22Rv1 (cell line): ENCODE results near the gene SND1.

Experiments used
- H3K27ac ChIP-seq: fragments of 450-650 bp; 2 replicates; pipeline ENCODE4 v1.5.1; 2017
- ZFX ChIP-seq: fragments of 450-650 bp; IDR thresholded peaks from 2 replicates; pipeline ENCODE4 v1.6.1; 2017; ENCODE audit warnings: antibody characterized with exemption, borderline replicate concordance
- TF ChIP-seq, protein P1 (sequence below): fragments of 450-650 bp; IDR thresholded peaks from 2 replicates; pipeline ENCODE4 v1.5.1; 2017; ENCODE audit warnings: mild to moderate bottlenecking

The SND1 gene

GRCh38 chr7:127791446-127792189, 139.6 kb downstream of the SND1 start:
- no peak overlapping the region for H3K27ac ChIP-seq
- TF ChIP-seq ZFX, result no peak
- TF ChIP-seq, protein P1, sequence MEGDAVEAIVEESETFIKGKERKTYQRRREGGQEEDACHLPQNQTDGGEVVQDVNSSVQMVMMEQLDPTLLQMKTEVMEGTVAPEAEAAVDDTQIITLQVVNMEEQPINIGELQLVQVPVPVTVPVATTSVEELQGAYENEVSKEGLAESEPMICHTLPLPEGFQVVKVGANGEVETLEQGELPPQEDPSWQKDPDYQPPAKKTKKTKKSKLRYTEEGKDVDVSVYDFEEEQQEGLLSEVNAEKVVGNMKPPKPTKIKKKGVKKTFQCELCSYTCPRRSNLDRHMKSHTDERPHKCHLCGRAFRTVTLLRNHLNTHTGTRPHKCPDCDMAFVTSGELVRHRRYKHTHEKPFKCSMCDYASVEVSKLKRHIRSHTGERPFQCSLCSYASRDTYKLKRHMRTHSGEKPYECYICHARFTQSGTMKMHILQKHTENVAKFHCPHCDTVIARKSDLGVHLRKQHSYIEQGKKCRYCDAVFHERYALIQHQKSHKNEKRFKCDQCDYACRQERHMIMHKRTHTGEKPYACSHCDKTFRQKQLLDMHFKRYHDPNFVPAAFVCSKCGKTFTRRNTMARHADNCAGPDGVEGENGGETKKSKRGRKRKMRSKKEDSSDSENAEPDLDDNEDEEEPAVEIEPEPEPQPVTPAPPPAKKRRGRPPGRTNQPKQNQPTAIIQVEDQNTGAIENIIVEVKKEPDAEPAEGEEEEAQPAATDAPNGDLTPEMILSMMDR, result no peak

DNA sequence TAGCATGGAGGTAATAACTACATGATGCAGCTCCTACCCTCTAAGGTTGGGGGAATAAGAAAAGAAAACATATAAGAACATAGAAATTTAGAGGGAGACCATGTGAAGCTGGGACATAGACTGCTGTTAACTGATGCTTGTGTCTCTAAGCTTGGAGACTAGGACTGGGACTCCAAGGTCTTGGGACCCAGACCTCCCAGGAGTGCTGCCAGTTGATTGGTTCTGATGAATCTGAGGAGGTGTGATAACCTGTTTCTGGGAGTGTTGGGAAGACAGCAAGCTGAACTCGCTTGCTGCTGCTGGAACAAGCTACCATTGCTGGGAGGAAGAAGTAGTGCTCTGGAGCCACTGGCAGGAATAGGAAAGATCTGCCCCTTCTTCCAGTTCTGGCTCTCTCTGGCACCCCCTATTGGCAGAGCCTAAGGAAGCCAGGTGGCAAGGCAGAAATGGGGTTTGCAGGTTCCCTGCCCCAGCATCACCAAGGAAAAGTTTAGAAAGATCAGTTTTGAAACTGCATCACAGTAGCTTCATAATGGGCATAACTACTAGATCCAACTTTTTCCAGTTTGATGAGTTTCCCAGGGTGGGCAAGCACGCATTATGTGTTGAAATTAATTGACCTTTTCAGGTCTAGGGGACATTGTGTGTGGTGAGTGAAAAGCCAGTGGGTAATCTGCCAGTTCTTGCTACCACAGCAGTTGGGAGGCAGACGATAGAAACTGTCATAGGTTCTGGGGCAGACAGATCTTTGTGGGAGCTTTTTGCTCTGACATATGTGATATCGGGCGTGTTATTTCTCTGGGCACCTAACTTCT, 140.7 kb downstream of the SND1 start:
- no peak for TF ChIP-seq ZFX
- TF ChIP-seq, protein P1, result peak; percentile 93
- H3K27ac ChIP-seq, result no peak overlapping the region

DNA sequence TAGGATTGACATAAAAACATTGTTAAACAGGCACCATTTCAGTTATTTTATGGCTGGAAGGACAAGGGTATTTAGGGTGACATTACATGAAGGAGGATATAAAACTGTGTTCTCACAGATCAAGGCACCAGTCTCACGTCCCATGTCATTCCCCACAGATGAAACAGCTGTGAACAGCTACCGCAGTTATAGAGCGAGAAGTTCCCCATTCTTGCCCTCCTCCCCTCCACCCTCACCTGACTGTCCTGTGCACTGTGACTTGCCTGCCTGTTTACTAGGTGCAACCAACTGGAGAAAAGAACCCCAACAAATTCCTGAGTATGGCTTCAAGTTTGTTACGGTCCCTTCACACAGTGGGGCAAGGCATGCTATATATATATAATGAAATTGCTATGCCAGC, 141.6 kb downstream of the SND1 start:
- no peak overlapping the region for H3K27ac ChIP-seq
- TF ChIP-seq, protein P1, result no peak
- no peak for TF ChIP-seq ZFX

GRCh38 chr7:127794136-127794535, 142.1 kb downstream of the SND1 start:
- no peak overlapping the region for H3K27ac ChIP-seq
- TF ChIP-seq ZFX, result no peak
- TF ChIP-seq, protein P1, result no peak

DNA sequence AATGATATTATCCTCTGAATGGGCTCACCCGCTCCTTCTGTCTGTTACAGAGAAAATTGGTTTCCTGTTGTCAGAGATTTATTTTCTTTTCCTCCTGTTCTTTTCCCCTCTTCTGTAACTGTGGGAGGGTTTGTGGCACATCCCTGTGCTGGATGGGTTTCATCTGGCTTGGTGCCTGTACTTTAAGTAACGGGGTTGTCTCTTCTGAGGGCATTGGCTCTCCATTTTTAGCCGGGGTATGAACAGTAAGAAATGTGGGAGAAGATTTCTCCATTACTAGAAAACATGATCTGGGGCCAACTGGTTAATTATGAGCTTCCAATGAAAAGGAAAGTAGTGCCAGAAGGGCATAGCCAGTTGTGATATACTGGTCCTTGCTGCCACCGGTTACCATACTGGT, 142.6 kb downstream of the SND1 start:
- H3K27ac ChIP-seq, result no peak overlapping the region
- TF ChIP-seq ZFX, result no peak
- TF ChIP-seq, protein P1, result no peak

DNA sequence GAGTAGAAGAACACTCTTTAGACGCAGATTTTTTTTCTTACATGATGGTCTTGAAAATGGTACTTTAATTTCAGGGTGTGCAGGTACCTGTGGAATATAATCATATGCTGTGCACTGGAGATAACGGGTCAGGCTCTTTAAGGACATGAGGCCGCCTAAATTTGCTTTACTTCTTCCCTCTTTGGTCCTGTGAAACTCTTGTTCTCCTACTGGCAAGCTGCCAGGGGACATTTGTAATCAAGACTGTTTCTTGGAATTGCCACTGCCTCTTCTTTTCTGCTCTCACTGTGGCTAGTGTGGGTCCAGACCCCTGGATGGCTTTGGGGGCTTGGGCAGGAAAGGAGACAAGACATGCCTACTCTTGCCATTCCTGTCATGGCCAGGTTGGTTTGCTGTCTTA, 146.0 kb downstream of the SND1 start:
- no peak for TF ChIP-seq ZFX
- TF ChIP-seq, protein P1, result no peak
- H3K27ac ChIP-seq, result no peak overlapping the region
